Ishikawa (cell line): ENCODE data around the gene SPRY2.

Experiments
- CEBPB ChIP-seq: IDR thresholded peaks from 2 replicates; pipeline ENCODE4 v1.6.1; 2012
- CREB1 ChIP-seq: IDR thresholded peaks from 2 replicates; pipeline ENCODE4 v1.6.1; 2012; ENCODE audit warnings: low read depth
- EGR1 ChIP-seq: IDR thresholded peaks from 2 replicates; pipeline ENCODE4 v1.6.1; 2012
- EP300 ChIP-seq: IDR thresholded peaks from 2 replicates; pipeline ENCODE4 v1.6.1; 2012; ENCODE audit warnings: borderline replicate concordance
- FOXM1 ChIP-seq: IDR thresholded peaks from 2 replicates; pipeline ENCODE4 v1.6.1; 2012; ENCODE audit warnings: low read depth, borderline replicate concordance
- MAX ChIP-seq: IDR thresholded peaks from 2 replicates; pipeline ENCODE4 v1.6.1; 2012
- NFIC ChIP-seq: IDR thresholded peaks from 2 replicates; pipeline ENCODE4 v1.6.1; 2012
- RAD21 ChIP-seq: IDR thresholded peaks from 2 replicates; pipeline ENCODE4 v1.6.1; 2012; ENCODE audit warnings: low read depth
- TAF1 ChIP-seq: IDR thresholded peaks from 2 replicates; pipeline ENCODE4 v1.6.1; 2012; ENCODE audit warnings: low read depth, mild to moderate bottlenecking
- TCF12 ChIP-seq: IDR thresholded peaks from 2 replicates; pipeline ENCODE4 v1.6.1; 2012; ENCODE audit warnings: low read depth
- TEAD4 ChIP-seq: IDR thresholded peaks from 2 replicates; pipeline ENCODE4 v1.6.1; 2012
- USF1 ChIP-seq: IDR thresholded peaks from 2 replicates; pipeline ENCODE4 v1.6.1; 2012
- YY1 ChIP-seq: IDR thresholded peaks from 2 replicates; pipeline ENCODE4 v1.6.1; 2012; ENCODE audit warnings: low read depth
- ZBTB7A ChIP-seq: IDR thresholded peaks from 2 replicates; pipeline ENCODE4 v1.6.1; 2012; ENCODE audit warnings: low read depth
- TF ChIP-seq, protein P1 (sequence below): IDR thresholded peaks from 2 replicates; pipeline ENCODE4 v1.6.1; 2012; ENCODE audit warnings: low read depth, mild to moderate bottlenecking

The SPRY2 gene

GRCh38 chr13:80297094-80297493 is 43.8 kb downstream of the SPRY2 start:
- TF ChIP-seq TEAD4, result no peak
- TF ChIP-seq RAD21, result no peak
- no peak for TF ChIP-seq FOXM1
- no peak for TF ChIP-seq TAF1
- TF ChIP-seq CEBPB, result no peak
- TF ChIP-seq USF1, result no peak

- TF ChIP-seq TCF12 (no peak), NFIC (no peak), TEAD4 (no peak), CEBPB (no peak), RAD21 (no peak), ZBTB7A (no peak), YY1 (no peak), EGR1 (no peak), EP300 (no peak), FOXM1 (no peak), USF1 (no peak), CREB1 (no peak), TAF1 (no peak), MAX (no peak)
- TF ChIP-seq, protein P1, sequence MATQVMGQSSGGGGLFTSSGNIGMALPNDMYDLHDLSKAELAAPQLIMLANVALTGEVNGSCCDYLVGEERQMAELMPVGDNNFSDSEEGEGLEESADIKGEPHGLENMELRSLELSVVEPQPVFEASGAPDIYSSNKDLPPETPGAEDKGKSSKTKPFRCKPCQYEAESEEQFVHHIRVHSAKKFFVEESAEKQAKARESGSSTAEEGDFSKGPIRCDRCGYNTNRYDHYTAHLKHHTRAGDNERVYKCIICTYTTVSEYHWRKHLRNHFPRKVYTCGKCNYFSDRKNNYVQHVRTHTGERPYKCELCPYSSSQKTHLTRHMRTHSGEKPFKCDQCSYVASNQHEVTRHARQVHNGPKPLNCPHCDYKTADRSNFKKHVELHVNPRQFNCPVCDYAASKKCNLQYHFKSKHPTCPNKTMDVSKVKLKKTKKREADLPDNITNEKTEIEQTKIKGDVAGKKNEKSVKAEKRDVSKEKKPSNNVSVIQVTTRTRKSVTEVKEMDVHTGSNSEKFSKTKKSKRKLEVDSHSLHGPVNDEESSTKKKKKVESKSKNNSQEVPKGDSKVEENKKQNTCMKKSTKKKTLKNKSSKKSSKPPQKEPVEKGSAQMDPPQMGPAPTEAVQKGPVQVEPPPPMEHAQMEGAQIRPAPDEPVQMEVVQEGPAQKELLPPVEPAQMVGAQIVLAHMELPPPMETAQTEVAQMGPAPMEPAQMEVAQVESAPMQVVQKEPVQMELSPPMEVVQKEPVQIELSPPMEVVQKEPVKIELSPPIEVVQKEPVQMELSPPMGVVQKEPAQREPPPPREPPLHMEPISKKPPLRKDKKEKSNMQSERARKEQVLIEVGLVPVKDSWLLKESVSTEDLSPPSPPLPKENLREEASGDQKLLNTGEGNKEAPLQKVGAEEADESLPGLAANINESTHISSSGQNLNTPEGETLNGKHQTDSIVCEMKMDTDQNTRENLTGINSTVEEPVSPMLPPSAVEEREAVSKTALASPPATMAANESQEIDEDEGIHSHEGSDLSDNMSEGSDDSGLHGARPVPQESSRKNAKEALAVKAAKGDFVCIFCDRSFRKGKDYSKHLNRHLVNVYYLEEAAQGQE, result no peak
These were observed 44.3 kb downstream of the SPRY2 start for GRCh38 chr13:80296638-80297037.

DNA sequence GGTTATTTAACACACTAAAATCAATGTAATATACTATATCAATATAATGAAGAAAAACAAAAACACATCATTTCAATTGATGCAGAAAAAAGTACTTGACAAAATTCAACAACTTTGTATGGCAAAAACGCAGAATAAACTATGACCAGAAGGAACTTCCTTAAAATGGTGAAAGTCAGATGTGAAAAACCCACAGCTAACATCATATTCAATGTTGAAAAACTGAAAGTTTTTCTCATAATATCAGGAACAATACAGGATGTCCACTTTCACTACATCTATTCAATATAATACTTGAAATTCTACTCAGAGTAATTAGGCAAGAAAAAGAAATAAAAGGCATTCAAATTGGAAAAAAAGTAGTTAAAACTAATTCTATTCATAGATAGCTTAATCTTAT is 50.3 kb downstream of the SPRY2 start:
- TF ChIP-seq EGR1, result no peak
- TF ChIP-seq CEBPB, result no peak
- TF ChIP-seq YY1, result no peak
- TF ChIP-seq FOXM1, result no peak
- TF ChIP-seq TAF1, result no peak
